CD14-positive monocyte (primary cell): ENCODE data around the gene WWC1. TPM values are rescaled to one million over a fixed set of nuclear protein-coding genes. Genes with fewer than 3 reads are reported as not detected.

Experiments used
- DNase-seq, 3 donors: peaks; one replicate each; pipeline ENCODE4 v3.0.0-alpha.2; 2011 to 2022
- H2AFZ ChIP-seq: 2 replicates; pipeline ENCODE4 v1.6.0; 2012; ENCODE audit warnings: mild to moderate bottlenecking, low read depth, low read length, inconsistent platforms; ENCODE audit not compliant: insufficient read depth, poor library complexity, severe bottlenecking
- H3K27ac ChIP-seq, 2 donors: 1 replicate in 1 of 2; 2 replicates in 1 of 2; pipeline ENCODE4 v1.5.1; 2012 to 2013; ENCODE audit warnings: low read length in 2 of 2, control low read depth in 1 of 2, inconsistent platforms in 1 of 2, low read depth in 1 of 2, mild to moderate bottlenecking in 1 of 2
- H3K27me3 ChIP-seq, 2 donors: one replicate each; pipeline versions ENCODE4 v1.6.0 to v1.6.1; 2011 to 2013; ENCODE audit warnings: low read length in 2 of 2; ENCODE audit not compliant: control insufficient read depth in 2 of 2, insufficient read depth in 2 of 2
- H3K36me3 ChIP-seq, 2 donors: replicated peaks in 1 of 2; 1 replicate in 1 of 2; 2 replicates in 1 of 2; pipeline versions ENCODE4 v1.5.1 to v1.6.1; 2012 to 2013; ENCODE audit warnings: low read length in 2 of 2, control low read depth in 1 of 2, inconsistent platforms in 1 of 2, mild to moderate bottlenecking in 1 of 2; ENCODE audit not compliant: insufficient read depth in 2 of 2, control insufficient read depth in 1 of 2
- H3K4me1 ChIP-seq, 2 donors: 1 replicate in 1 of 2; 2 replicates in 1 of 2; pipeline versions ENCODE4 v1.5.1 to v1.6.1; 2012 to 2013; ENCODE audit warnings: low read length in 2 of 2, control low read depth in 1 of 2, inconsistent platforms in 1 of 2, mild to moderate bottlenecking in 1 of 2, moderate library complexity in 1 of 2; ENCODE audit not compliant: insufficient read depth in 2 of 2, control insufficient read depth in 1 of 2
- H3K4me2 ChIP-seq: replicated peaks from 2 replicates; pipeline ENCODE3; 2012; ENCODE audit warnings: low read length, moderate library complexity, mild to moderate bottlenecking; ENCODE audit not compliant: poor library complexity, severe bottlenecking; ENCODE audit errors: extremely low read depth
- H3K4me3 ChIP-seq, 3 experiments: fragments of 200-600 bp in 1 of 3; sonication (generic) in 1 of 3; replicated peaks in 1 of 3; 1 replicate in 2 of 3; 2 replicates in 1 of 3; pipeline ENCODE4 v1.5.1; 2011 to 2013; ENCODE audit warnings: low read length in 3 of 3, mild to moderate bottlenecking in 3 of 3, control low read depth in 2 of 3, low read depth in 2 of 3, inconsistent platforms in 1 of 3, moderate library complexity in 1 of 3
- H3K79me2 ChIP-seq: 2 replicates; pipeline ENCODE4 v1.6.0; 2012; ENCODE audit warnings: mild to moderate bottlenecking, control low read depth, inconsistent platforms, low read length, moderate library complexity; ENCODE audit not compliant: insufficient read depth
- H3K9ac ChIP-seq: 2 replicates; pipeline ENCODE4 v1.6.0; 2017; ENCODE audit warnings: low read length, mild to moderate bottlenecking; ENCODE audit not compliant: insufficient read depth, poor library complexity, severe bottlenecking
- H3K9me3 ChIP-seq, 2 donors: replicated peaks in 1 of 2; 1 replicate in 1 of 2; 2 replicates in 1 of 2; pipeline versions ENCODE4 v1.5.1 to v1.6.1; 2012 to 2013; ENCODE audit warnings: low read length in 2 of 2, control low read depth in 1 of 2; ENCODE audit not compliant: control insufficient read depth in 1 of 2, insufficient read depth in 1 of 2
- H4K20me1 ChIP-seq: 2 replicates; pipeline ENCODE4 v1.6.0; 2012; ENCODE audit warnings: mild to moderate bottlenecking, low read length, control low read depth, moderate library complexity; ENCODE audit not compliant: insufficient read depth
- H3K27ac Mint-ChIP-seq, 7 donors: one replicate each; pipeline ENCODE4 v1.8.0; 2020; ENCODE audit warnings: mild to moderate bottlenecking in 7 of 7, mixed read lengths in 7 of 7, moderate library complexity in 6 of 7, inconsistent platforms in 2 of 7
- H3K27me3 Mint-ChIP-seq, 3 donors: one replicate each; pipeline ENCODE4 v1.8.0; 2021 to 2022; ENCODE audit warnings: low read depth in 3 of 3, mild to moderate bottlenecking in 3 of 3, mixed read lengths in 3 of 3, moderate library complexity in 3 of 3, inconsistent platforms in 1 of 3
- H3K36me3 Mint-ChIP-seq, 2 donors: one replicate each; pipeline ENCODE4 v1.8.0; 2020; ENCODE audit warnings: mixed read lengths in 2 of 2, inconsistent platforms in 1 of 2, mild to moderate bottlenecking in 1 of 2
- H3K4me1 Mint-ChIP-seq: one replicate; pipeline ENCODE4 v1.8.0; 2020; ENCODE audit warnings: mild to moderate bottlenecking, mixed read lengths
- H3K4me3 Mint-ChIP-seq, 2 donors: one replicate each; pipeline ENCODE4 v1.8.0; 2020; ENCODE audit warnings: mild to moderate bottlenecking in 2 of 2, mixed read lengths in 2 of 2, moderate library complexity in 1 of 2
- H3K9me3 Mint-ChIP-seq, 7 donors: one replicate each; pipeline ENCODE4 v1.8.0; 2020 to 2022; ENCODE audit warnings: mixed read lengths in 7 of 7, mild to moderate bottlenecking in 6 of 7, moderate library complexity in 6 of 7, inconsistent platforms in 2 of 7
- WGBS: methylation state at CpG from one replicate; pipeline ENCODE4 v1.1.5; 2013; ENCODE audit warnings: missing lambda C conversion rate; ENCODE audit not compliant: insufficient coverage; 5-methylcytosine and 5-hydroxymethylcytosine counted together
- intact Hi-C, 2 donors: fragments of 100-400 bp; cut with micrococcal nuclease; formaldehyde crosslinking; loops; one replicate each; pipeline versions ENCODE4 v1.15.0 to v1.15.1; 2023
- polyA plus RNA-seq, 3 donors: library from polyadenylated mRNA; depleted of rRNA in 1 of 3; unstranded in 2 of 3; stranded (reverse) in 1 of 3; fragments of 300-500 nt in 2 of 3; fragments of >200 nt in 1 of 3; fragmentation: Illumina TruSeq in 2 of 3; gene quantifications; 1 replicate in 2 of 3; 2 replicates in 1 of 3; pipeline ENCODE4 v1.2.3, GENCODE V29; 2012 to 2021
- TF ChIP-seq, protein P1 (sequence below): fragments of 200-600 bp; IDR thresholded peaks from one replicate; pipeline ENCODE4 v1.8.0; 2022; ENCODE audit warnings: antibody characterized with exemption, mild to moderate bottlenecking

Gene WWC1
- polyA plus RNA-seq, 3 donors = not detected

DNA sequence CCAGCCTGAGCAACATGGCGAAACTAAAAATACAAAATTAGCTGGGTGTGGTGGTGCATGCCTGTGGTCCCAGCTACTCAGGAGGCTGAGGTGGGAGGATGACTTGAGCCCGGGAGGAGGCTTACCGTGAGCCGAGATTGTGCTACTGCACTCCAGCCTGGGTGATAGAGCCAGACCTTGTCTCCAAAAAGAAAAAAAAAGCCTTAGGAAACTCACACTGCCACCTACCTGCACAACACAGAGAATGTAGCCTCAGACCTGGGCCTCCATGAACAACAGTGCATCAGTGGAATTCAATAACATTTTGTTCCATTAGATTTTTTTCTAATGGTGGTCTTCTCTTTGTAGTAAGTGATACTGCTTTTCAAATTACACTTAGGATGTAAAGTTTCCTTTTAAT lies 131.0 kb downstream of the WWC1 start:
- H4K20me1 ChIP-seq = no peaks in the 10 kb centered on the region
- H3K27ac ChIP-seq = no peak overlapping the region
- no peak overlapping the region for H3K4me2 ChIP-seq
- H3K36me3 ChIP-seq = no peaks in the 10 kb centered on the region
- DNase-seq = no peak
- no peaks in the 10 kb centered on the region for H3K27me3 ChIP-seq
- no peaks in the 10 kb centered on the region for H3K4me1 ChIP-seq
- no peaks in the 10 kb centered on the region for H3K9me3 ChIP-seq
- no peak overlapping the region for H3K4me3 Mint-ChIP-seq
- intact Hi-C loops = no loop called here
- no peak overlapping the region for H3K9ac ChIP-seq
- H2AFZ ChIP-seq = no peak overlapping the region
- TF ChIP-seq, protein P1, sequence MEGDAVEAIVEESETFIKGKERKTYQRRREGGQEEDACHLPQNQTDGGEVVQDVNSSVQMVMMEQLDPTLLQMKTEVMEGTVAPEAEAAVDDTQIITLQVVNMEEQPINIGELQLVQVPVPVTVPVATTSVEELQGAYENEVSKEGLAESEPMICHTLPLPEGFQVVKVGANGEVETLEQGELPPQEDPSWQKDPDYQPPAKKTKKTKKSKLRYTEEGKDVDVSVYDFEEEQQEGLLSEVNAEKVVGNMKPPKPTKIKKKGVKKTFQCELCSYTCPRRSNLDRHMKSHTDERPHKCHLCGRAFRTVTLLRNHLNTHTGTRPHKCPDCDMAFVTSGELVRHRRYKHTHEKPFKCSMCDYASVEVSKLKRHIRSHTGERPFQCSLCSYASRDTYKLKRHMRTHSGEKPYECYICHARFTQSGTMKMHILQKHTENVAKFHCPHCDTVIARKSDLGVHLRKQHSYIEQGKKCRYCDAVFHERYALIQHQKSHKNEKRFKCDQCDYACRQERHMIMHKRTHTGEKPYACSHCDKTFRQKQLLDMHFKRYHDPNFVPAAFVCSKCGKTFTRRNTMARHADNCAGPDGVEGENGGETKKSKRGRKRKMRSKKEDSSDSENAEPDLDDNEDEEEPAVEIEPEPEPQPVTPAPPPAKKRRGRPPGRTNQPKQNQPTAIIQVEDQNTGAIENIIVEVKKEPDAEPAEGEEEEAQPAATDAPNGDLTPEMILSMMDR = no peak
- H3K9me3 Mint-ChIP-seq = peaks cover 0 to 3% (median 0%) of the 10 kb centered on the region in 7 donors
- H3K27ac Mint-ChIP-seq = no peak overlapping the region
- H3K79me2 ChIP-seq = no peaks in the 10 kb centered on the region
- H3K27me3 Mint-ChIP-seq = peaks cover 0 to 3% (median 1%) of the 10 kb centered on the region in 3 donors
- H3K4me1 Mint-ChIP-seq = no peaks in the 10 kb centered on the region
- WGBS = 100% methylated on average over 1 of the region's 4 CpGs
- no peak overlapping the region for H3K4me3 ChIP-seq
- no peaks in the 10 kb centered on the region for H3K36me3 Mint-ChIP-seq

DNA sequence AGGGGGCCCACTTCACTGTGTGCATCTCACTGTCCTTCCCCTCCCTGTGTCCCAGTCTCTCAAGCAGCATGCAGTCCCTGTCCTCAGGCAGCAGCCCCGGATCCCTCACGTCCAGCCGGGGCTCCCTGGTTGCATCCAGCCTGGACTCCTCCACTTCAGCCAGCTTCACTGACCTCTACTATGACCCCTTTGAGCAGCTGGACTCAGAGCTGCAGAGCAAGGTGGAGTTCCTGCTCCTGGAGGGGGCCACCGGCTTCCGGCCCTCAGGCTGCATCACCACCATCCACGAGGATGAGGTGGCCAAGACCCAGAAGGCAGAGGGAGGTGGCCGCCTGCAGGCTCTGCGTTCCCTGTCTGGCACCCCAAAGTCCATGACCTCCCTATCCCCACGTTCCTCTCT lies 132.0 kb downstream of the WWC1 start:
- H3K27me3 Mint-ChIP-seq = peaks cover 0 to 3% (median 1%) of the 10 kb centered on the region in 3 donors
- H3K9me3 ChIP-seq = no peaks in the 10 kb centered on the region
- H3K27ac ChIP-seq = no peak overlapping the region
- H3K27me3 ChIP-seq = no peaks in the 10 kb centered on the region
- no peak for DNase-seq
- no peaks in the 10 kb centered on the region for H3K4me1 ChIP-seq
- 93% methylated on average over 7 of the region's 9 CpGs for WGBS
- H4K20me1 ChIP-seq = no peaks in the 10 kb centered on the region
- H3K4me2 ChIP-seq = no peak overlapping the region
- no peaks in the 10 kb centered on the region for H3K79me2 ChIP-seq
- no peaks in the 10 kb centered on the region for H3K4me1 Mint-ChIP-seq
- H3K36me3 ChIP-seq = no peaks in the 10 kb centered on the region
- no peak overlapping the region for H3K4me3 ChIP-seq
- TF ChIP-seq, protein P1 = no peak
- intact Hi-C loops = no loop called here
- H2AFZ ChIP-seq = no peak overlapping the region
- peaks cover 0 to 3% (median 0%) of the 10 kb centered on the region in 7 donors for H3K9me3 Mint-ChIP-seq
- no peak overlapping the region for H3K9ac ChIP-seq
- no peak overlapping the region for H3K4me3 Mint-ChIP-seq
- no peaks in the 10 kb centered on the region for H3K36me3 Mint-ChIP-seq
- H3K27ac Mint-ChIP-seq = peak overlapping the region in 1 of 7 donors; percentile 11
